ENCODE measurements around the gene DIP2C. TPM values are rescaled to one million over a fixed set of nuclear protein-coding genes. Genes with fewer than 3 reads are reported as not detected.

DIP2C gene
- polyA plus RNA-seq, 2 donors: 2.2 to 2.7 TPM

- Histone ChIP-seq H3K4me3 (ENCODE audit: low read depth in 1 of 2, low read length in 2 of 2) (peak overlapping the region; percentile 62 to 70), H3K36me3 (ENCODE audit: control insufficient read depth in 2 of 2, insufficient read depth in 2 of 2, low read length in 1 of 2) (no peaks in the 10 kb centered on the region), H3K9me3 (ENCODE audit: control insufficient read depth in 2 of 2, insufficient read depth in 1 of 2, low read depth in 1 of 2, low read length in 1 of 2) (no peaks in the 10 kb centered on the region), H3K27me3 (ENCODE audit: control insufficient read depth in 1 of 2, insufficient read depth in 2 of 2, low read length in 2 of 2) (no peaks in the 10 kb centered on the region), H3K27ac (ENCODE audit: low read depth in 2 of 2, low read length in 1 of 2) (peak overlapping the region; percentile 29 to 85), H3K4me1 (ENCODE audit: control insufficient read depth in 2 of 2, insufficient read depth in 2 of 2, low read length in 1 of 2) (peaks cover 3 to 4% of the 10 kb centered on the region in 2 donors)
- WGBS, 2 donors: 4 to 5% methylated on average over 57 of the region's 57 CpGs
Observed at GRCh38 chr10:688312-689120, 952 bp downstream of the DIP2C start.

- H3K36me3 ChIP-seq (ENCODE audit: control insufficient read depth in 2 of 2, insufficient read depth in 2 of 2, low read length in 1 of 2): no peaks in the 10 kb centered on the region
- H3K9me3 ChIP-seq (ENCODE audit: control insufficient read depth in 2 of 2, insufficient read depth in 1 of 2, low read depth in 1 of 2, low read length in 1 of 2): no peaks in the 10 kb centered on the region
- H3K27me3 ChIP-seq (ENCODE audit: control insufficient read depth in 1 of 2, insufficient read depth in 2 of 2, low read length in 2 of 2): no peaks in the 10 kb centered on the region
- no peak overlapping the region for H3K27ac ChIP-seq (ENCODE audit: low read depth in 2 of 2, low read length in 1 of 2)
- H3K4me3 ChIP-seq (ENCODE audit: low read depth in 1 of 2, low read length in 2 of 2): peak overlapping the region in 1 of 2 donors; percentile 62
- H3K4me1 ChIP-seq (ENCODE audit: control insufficient read depth in 2 of 2, insufficient read depth in 2 of 2, low read length in 1 of 2): peaks cover 3 to 4% of the 10 kb centered on the region in 2 donors
- 66 to 73% methylated on average over 21 of the region's 21 CpGs for WGBS, 2 donors
Observed at GRCh38 chr10:687583-688311, 1.7 kb downstream of the DIP2C start.

GRCh38 chr10:686155-686931 is 3.1 kb downstream of the DIP2C start:
- no peaks in the 10 kb centered on the region for H3K9me3 ChIP-seq (ENCODE audit: control insufficient read depth in 2 of 2, insufficient read depth in 1 of 2, low read depth in 1 of 2, low read length in 1 of 2)
- no peaks in the 10 kb centered on the region for H3K36me3 ChIP-seq (ENCODE audit: control insufficient read depth in 2 of 2, insufficient read depth in 2 of 2, low read length in 1 of 2)
- no peak overlapping the region for H3K27ac ChIP-seq (ENCODE audit: low read depth in 2 of 2, low read length in 1 of 2)
- H3K4me3 ChIP-seq (ENCODE audit: low read depth in 1 of 2, low read length in 2 of 2): no peak overlapping the region
- peaks cover 3 to 4% of the 10 kb centered on the region in 2 donors for H3K4me1 ChIP-seq (ENCODE audit: control insufficient read depth in 2 of 2, insufficient read depth in 2 of 2, low read length in 1 of 2)
- 93% methylated on average over 15 to 19 of the region's 19 CpGs for WGBS, 2 donors
- no peaks in the 10 kb centered on the region for H3K27me3 ChIP-seq (ENCODE audit: control insufficient read depth in 1 of 2, insufficient read depth in 2 of 2, low read length in 2 of 2)

GRCh38 chr10:685613-686012 is 3.9 kb downstream of the DIP2C start:
- no peak overlapping the region for H3K4me3 ChIP-seq (ENCODE audit: low read depth in 1 of 2, low read length in 2 of 2)
- no peaks in the 10 kb centered on the region for H3K9me3 ChIP-seq (ENCODE audit: control insufficient read depth in 2 of 2, insufficient read depth in 1 of 2, low read depth in 1 of 2, low read length in 1 of 2)
- H3K27me3 ChIP-seq (ENCODE audit: control insufficient read depth in 1 of 2, insufficient read depth in 2 of 2, low read length in 2 of 2): no peaks in the 10 kb centered on the region
- WGBS, 2 donors: 83 to 84% methylated on average over 7 of the region's 7 CpGs
- no peaks in the 10 kb centered on the region for H3K36me3 ChIP-seq (ENCODE audit: control insufficient read depth in 2 of 2, insufficient read depth in 2 of 2, low read length in 1 of 2)
- H3K27ac ChIP-seq (ENCODE audit: low read depth in 2 of 2, low read length in 1 of 2): no peak overlapping the region
- H3K4me1 ChIP-seq (ENCODE audit: control insufficient read depth in 2 of 2, insufficient read depth in 2 of 2, low read length in 1 of 2): peaks cover 3 to 4% of the 10 kb centered on the region in 2 donors

- H3K27ac ChIP-seq (ENCODE audit: low read depth in 2 of 2, low read length in 1 of 2): peak overlapping the region; percentile 32 to 66
- 53 to 63% methylated on average over 23 of the region's 23 CpGs for WGBS, 2 donors
- no peaks in the 10 kb centered on the region for H3K27me3 ChIP-seq (ENCODE audit: control insufficient read depth in 1 of 2, insufficient read depth in 2 of 2, low read length in 2 of 2)
- H3K4me3 ChIP-seq (ENCODE audit: low read depth in 1 of 2, low read length in 2 of 2): no peak overlapping the region
- H3K36me3 ChIP-seq (ENCODE audit: control insufficient read depth in 2 of 2, insufficient read depth in 2 of 2, low read length in 1 of 2): no peaks in the 10 kb centered on the region
- peaks cover 5% of the 10 kb centered on the region in 2 donors for H3K4me1 ChIP-seq (ENCODE audit: control insufficient read depth in 2 of 2, insufficient read depth in 2 of 2, low read length in 1 of 2)
- H3K9me3 ChIP-seq (ENCODE audit: control insufficient read depth in 2 of 2, insufficient read depth in 1 of 2, low read depth in 1 of 2, low read length in 1 of 2): no peaks in the 10 kb centered on the region
Observed at GRCh38 chr10:683448-684071, 5.9 kb downstream of the DIP2C start.

- no peaks in the 10 kb centered on the region for H3K9me3 ChIP-seq (ENCODE audit: control insufficient read depth in 2 of 2, insufficient read depth in 1 of 2, low read depth in 1 of 2, low read length in 1 of 2)
- no peaks in the 10 kb centered on the region for H3K36me3 ChIP-seq (ENCODE audit: control insufficient read depth in 2 of 2, insufficient read depth in 2 of 2, low read length in 1 of 2)
- 82 to 85% methylated on average over 14 of the region's 14 CpGs for WGBS, 2 donors
- no peak overlapping the region for H3K4me3 ChIP-seq (ENCODE audit: low read depth in 1 of 2, low read length in 2 of 2)
- peaks cover 5 to 7% of the 10 kb centered on the region in 2 donors for H3K4me1 ChIP-seq (ENCODE audit: control insufficient read depth in 2 of 2, insufficient read depth in 2 of 2, low read length in 1 of 2)
- H3K27ac ChIP-seq (ENCODE audit: low read depth in 2 of 2, low read length in 1 of 2): peak overlapping the region in 1 of 2 donors; percentile 66
- H3K27me3 ChIP-seq (ENCODE audit: control insufficient read depth in 1 of 2, insufficient read depth in 2 of 2, low read length in 2 of 2): no peaks in the 10 kb centered on the region
Observed at GRCh38 chr10:682931-683447, 6.5 kb downstream of the DIP2C start.

GRCh38 chr10:681670-682318 is 7.7 kb downstream of the DIP2C start:
- WGBS, 2 donors: 88 to 91% methylated on average over 9 of the region's 9 CpGs
- Histone ChIP-seq H3K27ac (ENCODE audit: low read depth in 2 of 2, low read length in 1 of 2) (no peak overlapping the region), H3K4me1 (ENCODE audit: control insufficient read depth in 2 of 2, insufficient read depth in 2 of 2, low read length in 1 of 2) (peaks cover 5 to 8% of the 10 kb centered on the region in 2 donors)

GRCh38 chr10:680745-681144 is 8.7 kb downstream of the DIP2C start:
- WGBS, 2 donors: 94% methylated on average over 12 of the region's 12 CpGs
- Histone ChIP-seq H3K9me3 (ENCODE audit: control insufficient read depth in 2 of 2, insufficient read depth in 1 of 2, low read depth in 1 of 2, low read length in 1 of 2) (no peaks in the 10 kb centered on the region), H3K4me1 (ENCODE audit: control insufficient read depth in 2 of 2, insufficient read depth in 2 of 2, low read length in 1 of 2) (peaks cover 5 to 6% of the 10 kb centered on the region in 2 donors), H3K27ac (ENCODE audit: low read depth in 2 of 2, low read length in 1 of 2) (no peak overlapping the region), H3K36me3 (ENCODE audit: control insufficient read depth in 2 of 2, insufficient read depth in 2 of 2, low read length in 1 of 2) (no peaks in the 10 kb centered on the region), H3K4me3 (ENCODE audit: low read depth in 1 of 2, low read length in 2 of 2) (no peak overlapping the region), H3K27me3 (ENCODE audit: control insufficient read depth in 1 of 2, insufficient read depth in 2 of 2, low read length in 2 of 2) (no peaks in the 10 kb centered on the region)

More at GRCh38 chr10:681670-682318, 7.7 kb downstream of the DIP2C start:
- H3K4me3 ChIP-seq (ENCODE audit: low read depth in 1 of 2, low read length in 2 of 2): no peak overlapping the region
- no peaks in the 10 kb centered on the region for H3K36me3 ChIP-seq (ENCODE audit: control insufficient read depth in 2 of 2, insufficient read depth in 2 of 2, low read length in 1 of 2)
- no peaks in the 10 kb centered on the region for H3K27me3 ChIP-seq (ENCODE audit: control insufficient read depth in 1 of 2, insufficient read depth in 2 of 2, low read length in 2 of 2)
- no peaks in the 10 kb centered on the region for H3K9me3 ChIP-seq (ENCODE audit: control insufficient read depth in 2 of 2, insufficient read depth in 1 of 2, low read depth in 1 of 2, low read length in 1 of 2)

All from esophagus (tissue), 2 donors.